Trophoblast cell (in vitro differentiated cells and primary cell): ENCODE data around the gene CRK.
A peak's percentile ranks its signal among the peaks of the same experiment; 100 is the strongest.

Experiments
- DNase-seq, 2 donors: peaks; one replicate each; pipeline ENCODE4 v3.0.0-alpha.2; 2016
- H2AFZ ChIP-seq: 2 replicates; pipeline ENCODE4 v1.6.1; 2013; ENCODE audit warnings: low read length, moderate library complexity, mild to moderate bottlenecking; ENCODE audit not compliant: insufficient read depth, poor library complexity
- H2AK5ac ChIP-seq: 2 replicates; pipeline ENCODE4 v1.6.1; 2013; ENCODE audit warnings: mild to moderate bottlenecking, low read length
- H2BK120ac ChIP-seq: 2 replicates; pipeline ENCODE4 v1.6.1; 2013; ENCODE audit warnings: low read length, mild to moderate bottlenecking, moderate library complexity; ENCODE audit not compliant: insufficient read depth, poor library complexity
- H2BK12ac ChIP-seq: 2 replicates; pipeline ENCODE4 v1.6.1; 2013; ENCODE audit warnings: mild to moderate bottlenecking, low read length, moderate library complexity
- H2BK5ac ChIP-seq: 2 replicates; pipeline ENCODE4 v1.6.1; 2013; ENCODE audit warnings: low read length, low read depth, moderate library complexity, mild to moderate bottlenecking; ENCODE audit not compliant: poor library complexity
- H3K14ac ChIP-seq: 2 replicates; pipeline ENCODE4 v1.6.1; 2013; ENCODE audit warnings: mild to moderate bottlenecking, low read length
- H3K18ac ChIP-seq: 2 replicates; pipeline ENCODE4 v1.6.1; 2013; ENCODE audit warnings: mild to moderate bottlenecking, low read length
- H3K23ac ChIP-seq: 2 replicates; pipeline ENCODE4 v1.6.1; 2013; ENCODE audit warnings: low read length
- H3K27ac ChIP-seq: 2 replicates; pipeline ENCODE4 v1.5.1; 2013; ENCODE audit warnings: low read depth, mild to moderate bottlenecking, inconsistent platforms, low read length, moderate library complexity
- H3K27me3 ChIP-seq: 2 replicates; pipeline ENCODE4 v1.6.1; 2013; ENCODE audit warnings: inconsistent platforms, mild to moderate bottlenecking, low read length, moderate library complexity; ENCODE audit not compliant: insufficient read depth
- H3K36me3 ChIP-seq, 2 experiments: 1 replicate in 1 of 2; 2 replicates in 1 of 2; pipeline ENCODE4 v1.6.1; 2013; ENCODE audit warnings: low read length in 2 of 2, mild to moderate bottlenecking in 2 of 2, moderate library complexity in 1 of 2; ENCODE audit not compliant: insufficient read depth in 2 of 2, control insufficient read depth in 1 of 2
- H3K4ac ChIP-seq: 2 replicates; pipeline ENCODE4 v1.6.1; 2013; ENCODE audit warnings: low read depth, mild to moderate bottlenecking, low read length, moderate library complexity
- H3K4me1 ChIP-seq, 2 experiments: 1 replicate in 1 of 2; 2 replicates in 1 of 2; pipeline ENCODE4 v1.6.1; 2013; ENCODE audit warnings: low read length in 2 of 2, mild to moderate bottlenecking in 2 of 2, moderate library complexity in 1 of 2; ENCODE audit not compliant: insufficient read depth in 2 of 2, control insufficient read depth in 1 of 2
- H3K4me2 ChIP-seq: 2 replicates; pipeline ENCODE4 v1.6.1; 2013; ENCODE audit warnings: inconsistent platforms, mild to moderate bottlenecking, low read length, moderate library complexity
- H3K4me3 ChIP-seq: 2 replicates; pipeline ENCODE4 v1.5.1; 2013; ENCODE audit warnings: mild to moderate bottlenecking, low read depth, low read length, inconsistent platforms
- H3K79me1 ChIP-seq: one replicate; pipeline ENCODE4 v1.6.1; 2013; ENCODE audit warnings: low read length
- H3K79me2 ChIP-seq: 2 replicates; pipeline ENCODE4 v1.6.1; 2013; ENCODE audit warnings: low read length, mild to moderate bottlenecking; ENCODE audit not compliant: control insufficient read depth, insufficient read depth, poor library complexity
- H3K9ac ChIP-seq: 2 replicates; pipeline ENCODE4 v1.6.1; 2013; ENCODE audit warnings: mild to moderate bottlenecking, low read length
- H3K9me3 ChIP-seq: 2 replicates; pipeline ENCODE4 v1.6.1; 2013; ENCODE audit warnings: low read depth, mild to moderate bottlenecking, control low read depth, inconsistent platforms, low read length; ENCODE audit not compliant: insufficient read depth
- H4K12ac ChIP-seq: 2 replicates; pipeline ENCODE4 v1.6.1; 2013; ENCODE audit warnings: low read depth, mild to moderate bottlenecking, low read length, moderate library complexity
- H4K8ac ChIP-seq: 2 replicates; pipeline ENCODE4 v1.6.1; 2013; ENCODE audit warnings: low read depth, mild to moderate bottlenecking, low read length, moderate library complexity
- H4K91ac ChIP-seq: one replicate; pipeline ENCODE4 v1.6.1; 2013; ENCODE audit warnings: low read depth, mild to moderate bottlenecking, low read length, moderate library complexity
- WGBS: extraction: QIAGEN DNeasy Blood & Tissue Kit; methylation state at CpG from one replicate; pipeline ENCODE4 v1.1.7; 2013; ENCODE audit warnings: missing lambda C conversion rate; ENCODE audit not compliant: insufficient read length, insufficient coverage; ENCODE audit errors: extremely low coverage; 5-methylcytosine and 5-hydroxymethylcytosine counted together

The CRK gene

GRCh38 chr17:1467898-1468492 lies 12.0 kb upstream of the CRK start:
- Histone ChIP-seq H3K9me3 (peaks cover 3% of the 10 kb centered on the region), H3K23ac (no peak overlapping the region), H3K4ac (no peak overlapping the region), H4K91ac (no peak overlapping the region), H2AK5ac (no peak overlapping the region), H4K12ac (no peak overlapping the region), H3K36me3 (peaks cover 80 to 85% of the 10 kb centered on the region in 2 experiments), H3K4me2 (no peak overlapping the region), H3K4me1 (peaks cover 4 to 9% of the 10 kb centered on the region in 2 experiments), H2BK5ac (no peak overlapping the region), H3K79me2 (no peaks in the 10 kb centered on the region), H2AFZ (no peak overlapping the region), H2BK12ac (no peak overlapping the region), H3K18ac (no peak overlapping the region), H4K8ac (no peak overlapping the region), H3K9ac (no peak overlapping the region), H3K4me3 (no peak overlapping the region), H3K27me3 (no peaks in the 10 kb centered on the region), H2BK120ac (no peak overlapping the region), H3K27ac (no peak overlapping the region), H3K14ac (no peak overlapping the region), H3K79me1 (no peaks in the 10 kb centered on the region)
- DNase-seq, result peak; percentile 64 to 74
- WGBS, result no CpG with 5 or more reads among the region's 21 CpGs

GRCh38 chr17:1467258-1467657 lies 11.2 kb upstream of the CRK start:
- Histone ChIP-seq H2BK12ac (no peak overlapping the region), H2BK120ac (no peak overlapping the region), H4K8ac (no peak overlapping the region), H3K36me3 (peaks cover 74 to 78% of the 10 kb centered on the region in 2 experiments), H3K18ac (no peak overlapping the region), H2AK5ac (no peak overlapping the region), H3K4me3 (no peak overlapping the region), H3K9ac (no peak overlapping the region), H3K27me3 (no peaks in the 10 kb centered on the region), H3K4me1 (peaks cover 4 to 9% of the 10 kb centered on the region in 2 experiments), H3K4ac (no peak overlapping the region), H3K27ac (no peak overlapping the region), H3K9me3 (peaks cover 3% of the 10 kb centered on the region), H3K14ac (no peak overlapping the region), H4K12ac (no peak overlapping the region), H2BK5ac (no peak overlapping the region), H3K79me2 (no peaks in the 10 kb centered on the region), H3K79me1 (no peaks in the 10 kb centered on the region), H3K23ac (no peak overlapping the region), H3K4me2 (no peak overlapping the region), H4K91ac (no peak overlapping the region), H2AFZ (no peak overlapping the region)
- WGBS, result no CpG with 5 or more reads among the region's 16 CpGs
- DNase-seq, result no peak

GRCh38 chr17:1464186-1464585 lies 8.2 kb upstream of the CRK start:
- Histone ChIP-seq H3K4me3 (no peak overlapping the region), H3K4me2 (no peak overlapping the region), H3K23ac (no peak overlapping the region), H2BK120ac (no peak overlapping the region), H2BK5ac (no peak overlapping the region), H3K36me3 (peaks cover 44 to 48% of the 10 kb centered on the region in 2 experiments), H3K18ac (no peak overlapping the region), H3K27ac (no peak overlapping the region), H4K12ac (no peak overlapping the region), H3K9me3 (no peaks in the 10 kb centered on the region), H2AFZ (no peak overlapping the region), H3K27me3 (no peaks in the 10 kb centered on the region), H3K4ac (no peak overlapping the region), H3K9ac (no peak overlapping the region), H4K91ac (no peak overlapping the region), H3K14ac (no peak overlapping the region), H4K8ac (no peak overlapping the region), H3K79me2 (no peaks in the 10 kb centered on the region), H2AK5ac (no peak overlapping the region), H2BK12ac (no peak overlapping the region), H3K4me1 (peaks cover 4 to 9% of the 10 kb centered on the region in 2 experiments), H3K79me1 (no peaks in the 10 kb centered on the region)
- DNase-seq, result no peak
- no CpG with 5 or more reads among the region's 8 CpGs for WGBS

- Histone ChIP-seq H3K4me3 (peak overlapping the region; percentile 23), H3K4me1 (peaks cover 0 to 4% of the 10 kb centered on the region in 2 experiments), H3K4ac (no peak overlapping the region), H3K4me2 (no peak overlapping the region), H3K18ac (no peak overlapping the region), H2BK5ac (no peak overlapping the region), H3K23ac (no peak overlapping the region), H3K9me3 (no peaks in the 10 kb centered on the region), H3K9ac (no peak overlapping the region), H3K27me3 (no peaks in the 10 kb centered on the region), H4K12ac (no peak overlapping the region), H2AK5ac (no peak overlapping the region), H3K14ac (no peak overlapping the region), H2BK120ac (no peak overlapping the region), H3K79me2 (no peaks in the 10 kb centered on the region), H4K8ac (no peak overlapping the region), H2AFZ (no peak overlapping the region), H4K91ac (no peak overlapping the region), H3K36me3 (peaks cover 29 to 33% of the 10 kb centered on the region in 2 experiments), H2BK12ac (no peak overlapping the region), H3K27ac (no peak overlapping the region), H3K79me1 (no peaks in the 10 kb centered on the region)
- DNase-seq, result peak; percentile 82 to 91
- WGBS, result no CpG with 5 or more reads among the region's 33 CpGs
Observed at GRCh38 chr17:1462164-1463112, 6.4 kb upstream of the CRK start.
